Measurements from ENCODE around the gene TK2.

TK2 gene

GRCh38 chr16:66585481-66586239 is 35.7 kb upstream of the TK2 start:
- peaks cover 11% of the 10 kb centered on the region for H3K27me3 ChIP-seq (ENCODE audit: control insufficient read depth, low read length)
- TF ChIP-seq EZH2phosphoT487 (IDR thresholded peaks at IDR 0.05; ENCODE audit: borderline replicate concordance, low read length): no peak
- TF ChIP-seq CTCF (IDR thresholded peaks at IDR 0.05; ENCODE audit: low read depth, low read length, poor library complexity, severe bottlenecking): no peak
- no peaks in the 10 kb centered on the region for H3K79me2 ChIP-seq (ENCODE audit: control insufficient read depth, low read length)
- peaks cover 10% of the 10 kb centered on the region; the same call in 1 of the 2 replicates for H3K4me1 ChIP-seq (ENCODE audit: control insufficient read depth, low read length)
- H3K36me3 ChIP-seq (ENCODE audit: control insufficient read depth, low read length): no peaks in the 10 kb centered on the region
- no peak overlapping the region for H3K4me3 ChIP-seq (ENCODE audit: low read length)
- no peaks in the 10 kb centered on the region for H4K20me1 ChIP-seq (ENCODE audit: control insufficient read depth, insufficient read depth, low read depth, low read length)
- no peaks in the 10 kb centered on the region for H3K9me2 ChIP-seq (replicated peaks; ENCODE audit: control insufficient read depth, low read length)
- no peaks in the 10 kb centered on the region for H3K9me3 ChIP-seq (ENCODE audit: control insufficient read depth, insufficient read depth, low read length)
- no peak overlapping the region for H3K4me2 ChIP-seq (ENCODE audit: low read length)
- H3F3A ChIP-seq (ENCODE audit: control insufficient read depth, insufficient read depth): no peaks in the 10 kb centered on the region
- H3K27ac ChIP-seq (ENCODE audit: low read depth, low read length): no peak overlapping the region

- Histone ChIP-seq H3K4me3 (ENCODE audit: low read length) (no peak overlapping the region), H3F3A (ENCODE audit: control insufficient read depth, insufficient read depth) (no peaks in the 10 kb centered on the region), H3K4me1 (ENCODE audit: control insufficient read depth, low read length) (peaks cover 4% of the 10 kb centered on the region; the same call in 1 of the 2 replicates), H3K4me2 (ENCODE audit: low read length) (no peak overlapping the region), H3K9me2 (replicated peaks; ENCODE audit: control insufficient read depth, low read length) (no peaks in the 10 kb centered on the region), H4K20me1 (ENCODE audit: control insufficient read depth, insufficient read depth, low read depth, low read length) (no peaks in the 10 kb centered on the region), H3K9me3 (ENCODE audit: control insufficient read depth, insufficient read depth, low read length) (no peaks in the 10 kb centered on the region), H3K79me2 (ENCODE audit: control insufficient read depth, low read length) (no peaks in the 10 kb centered on the region), H3K36me3 (ENCODE audit: control insufficient read depth, low read length) (no peaks in the 10 kb centered on the region), H3K27me3 (ENCODE audit: control insufficient read depth, low read length) (0 out of 2 replicates have a peak, but pooled peaks cover 2% of the 10 kb centered on the region), H3K27ac (ENCODE audit: low read depth, low read length) (no peak overlapping the region)
- no peak for TF ChIP-seq CTCF (IDR thresholded peaks at IDR 0.05; ENCODE audit: low read depth, low read length, poor library complexity, severe bottlenecking)
These were observed 31.5 kb upstream of the TK2 start for GRCh38 chr16:66581246-66581952.

GRCh38 chr16:66580605-66581209 is 30.8 kb upstream of the TK2 start:
- Histone ChIP-seq H3K36me3 (ENCODE audit: control insufficient read depth, low read length) (no peaks in the 10 kb centered on the region), H3K27me3 (ENCODE audit: control insufficient read depth, low read length) (0 out of 2 replicates have a peak, but pooled peaks cover 2% of the 10 kb centered on the region), H3K9me2 (replicated peaks; ENCODE audit: control insufficient read depth, low read length) (no peaks in the 10 kb centered on the region), H3K4me1 (ENCODE audit: control insufficient read depth, low read length) (peaks cover 3% of the 10 kb centered on the region; the same call in 1 of the 2 replicates), H3K4me2 (ENCODE audit: low read length) (no peak overlapping the region), H3K9me3 (ENCODE audit: control insufficient read depth, insufficient read depth, low read length) (no peaks in the 10 kb centered on the region), H3K79me2 (ENCODE audit: control insufficient read depth, low read length) (no peaks in the 10 kb centered on the region), H4K20me1 (ENCODE audit: control insufficient read depth, insufficient read depth, low read depth, low read length) (no peaks in the 10 kb centered on the region), H3K4me3 (ENCODE audit: low read length) (no peak overlapping the region), H3K27ac (ENCODE audit: low read depth, low read length) (no peak overlapping the region), H3F3A (ENCODE audit: control insufficient read depth, insufficient read depth) (no peaks in the 10 kb centered on the region)
- TF ChIP-seq CTCF (IDR thresholded peaks at IDR 0.05; ENCODE audit: low read depth, low read length, poor library complexity, severe bottlenecking) (no peak), EZH2phosphoT487 (IDR thresholded peaks at IDR 0.05; ENCODE audit: borderline replicate concordance, low read length) (no peak)

Measured in DOHH2 (cell line).